A549 (cell line): ENCODE results near the gene MEGF6. TPM values are rescaled to one million over a fixed set of nuclear protein-coding genes. Genes with fewer than 3 reads are reported as not detected.

ENCODE experiments used
- ATAC-seq, 2 experiments: fragments of 200-7000 bp in 1 of 2; fragments of >200 bp in 1 of 2; cut with Nextera tagmentation in 1 of 2; cut with Tn5 transposase in 1 of 2; 3 replicates each; pipeline versions ENCODE4 v1.8.0 to v1.9.1; 2018 to 2020; ENCODE audit warnings: mild to moderate bottlenecking in 1 of 2, moderate library complexity in 1 of 2
- CTCF ChIA-PET: fragments of 300-600 bp; sonication (Branson Sonifier 250); formaldehyde crosslinking; extraction: SDS; loops from one replicate; lab custom pipeline; 2021; ENCODE audit warnings: antibody characterized with exemption, inconsistent platforms; lab: Yijun Ruan, JAX
- POLR2A ChIA-PET: fragments of 350-600 bp; formaldehyde crosslinking; extraction: SDS; loops from one replicate; lab custom pipeline; 2021; ENCODE audit warnings: antibody characterized with exemption, inconsistent platforms; lab: Yijun Ruan, JAX
- DNase-seq, 2 experiments: peaks; one replicate each; pipeline versions ENCODE4 v3.0.0 to v3.0.0-alpha.2; 2011 to 2016; ENCODE audit warnings: low read depth in 1 of 2, low spot score in 1 of 2
- FAIRE-seq: peaks from 2 replicates; lab custom pipeline; 2011; peaks lifted over from hg19 to GRCh38; lab: Jason Lieb, UNC
- H3K27ac ChIP-seq, 2 experiments: fragments of >200 bp; sonication (Bioruptor Twin); formaldehyde crosslinking; 3 replicates each; pipeline ENCODE4 v1.5.1; 2016 to 2017
- H3K4me1 ChIP-seq: fragments of >200 bp; sonication (Bioruptor Twin); formaldehyde crosslinking; 3 replicates; pipeline ENCODE4 v1.6.1; 2016
- H3K4me2 ChIP-seq: fragments of >200 bp; sonication (Bioruptor Twin); formaldehyde crosslinking; 3 replicates; pipeline ENCODE4 v1.6.1; 2016
- H3K4me3 ChIP-seq: fragments of >200 bp; sonication (Bioruptor Twin); formaldehyde crosslinking; 3 replicates; pipeline ENCODE4 v1.5.1; 2016
- H3K9me3 ChIP-seq: fragments of >200 bp; sonication (Bioruptor Twin); formaldehyde crosslinking; 3 replicates; pipeline ENCODE4 v1.6.1; 2016
- BCL3 ChIP-seq: fragments of >200 bp; sonication (Bioruptor Twin); formaldehyde crosslinking; IDR thresholded peaks from 3 replicates; pipeline ENCODE4 v1.6.1; 2016
- CBX2 ChIP-seq: fragments of 200-600 bp; sonication (generic); IDR thresholded peaks from 2 replicates; pipeline ENCODE4 v1.6.1; 2016; ENCODE audit warnings: low read depth, mild to moderate bottlenecking, borderline replicate concordance
- EHF ChIP-seq: fragments of 250-450 bp; sonication (Bioruptor Pico); IDR thresholded peaks from 2 replicates; pipeline ENCODE4 v1.5.0; 2020; ENCODE audit warnings: mild to moderate bottlenecking
- FOSB ChIP-seq: fragments of 250-450 bp; sonication (Bioruptor Pico); IDR thresholded peaks from 2 replicates; pipeline ENCODE4 v1.5.0; 2020; ENCODE audit warnings: mild to moderate bottlenecking, moderate library complexity
- FOSL2 ChIP-seq, 2 experiments: fragments of 450-650 bp in 1 of 2; fragments of >200 bp in 1 of 2; sonication (Bioruptor Twin) in 1 of 2; formaldehyde crosslinking; IDR thresholded peaks; 2 replicates each; pipeline versions ENCODE4 v1.5.0 to v1.6.1; 2016 to 2020; ENCODE audit warnings: mild to moderate bottlenecking in 1 of 2, moderate library complexity in 1 of 2
- HDAC2 ChIP-seq: fragments of 200-600 bp; sonication (generic); IDR thresholded peaks from 2 replicates; pipeline ENCODE4 v1.6.1; 2016
- JUN ChIP-seq, 2 experiments: fragments of >200 bp; sonication (Bioruptor Twin); formaldehyde crosslinking; IDR thresholded peaks; 2 replicates in 1 of 2; 3 replicates in 1 of 2; pipeline ENCODE4 v1.6.1; 2016 to 2017
- JUNB ChIP-seq: fragments of >200 bp; sonication (Bioruptor Twin); formaldehyde crosslinking; IDR thresholded peaks from 2 replicates; pipeline ENCODE4 v1.6.1; 2016
- KDM1A ChIP-seq: fragments of 200-600 bp; sonication (generic); IDR thresholded peaks from 2 replicates; pipeline ENCODE4 v1.6.1; 2016; ENCODE audit warnings: low read depth, mild to moderate bottlenecking
- KDM5A ChIP-seq: fragments of 200-600 bp; sonication (generic); IDR thresholded peaks from 2 replicates; pipeline ENCODE4 v1.6.1; 2016; ENCODE audit warnings: antibody characterized with exemption, mild to moderate bottlenecking
- MYC ChIP-seq: IDR thresholded peaks from 2 replicates; pipeline ENCODE4 v1.6.1; 2012; ENCODE audit warnings: mild to moderate bottlenecking, inconsistent platforms, low read length, improper control_type of control experiment, borderline replicate concordance
- NFE2L2 ChIP-seq: fragments of 150-350 bp; conservative IDR thresholded peaks from 2 replicates; pipeline ENCODE4 v1.6.1; 2014; ENCODE audit warnings: low read length
- NPAS2 ChIP-seq: fragments of 250-450 bp; sonication (Bioruptor Pico); IDR thresholded peaks from 2 replicates; pipeline ENCODE4 v1.8.0; 2022; ENCODE audit warnings: mild to moderate bottlenecking, moderate library complexity, borderline replicate concordance
- PHF8 ChIP-seq: fragments of 200-600 bp; sonication (generic); IDR thresholded peaks from 2 replicates; pipeline ENCODE4 v1.6.1; 2016; ENCODE audit warnings: low read depth, mild to moderate bottlenecking, antibody characterized with exemption, moderate library complexity, borderline replicate concordance
- RCOR1 ChIP-seq: fragments of 150-350 bp; IDR thresholded peaks from 2 replicates; pipeline ENCODE4 v1.6.1; 2014; ENCODE audit warnings: antibody characterized with exemption, low read length, low read depth
- TP53 ChIP-seq: fragments of 250-450 bp; sonication (Bioruptor Pico); IDR thresholded peaks from 2 replicates; pipeline ENCODE4 v1.5.0; 2021; ENCODE audit warnings: mild to moderate bottlenecking, moderate library complexity
- ZC3H11A ChIP-seq: fragments of 450-650 bp; IDR thresholded peaks from 2 replicates; pipeline ENCODE4 v1.6.1; 2014; ENCODE audit warnings: antibody characterized with exemption, mild to moderate bottlenecking
- WGBS: methylation state at CpG from one replicate; pipeline ENCODE4 v1.1.6; 2017; ENCODE audit errors: missing lambda C conversion rate; 5-methylcytosine and 5-hydroxymethylcytosine counted together
- polyA plus RNA-seq, 4 experiments: library from polyadenylated mRNA; depleted of rRNA in 3 of 4; stranded (reverse); fragments of >200 nt; fragmentation: RNase III in 1 of 4; extraction: RNeasy Plus Mini Kit Qiagen cat#74134 plus additional on column Dnase treatment in 1 of 4; gene quantifications; 2 replicates in 3 of 4; 3 replicates in 1 of 4; pipeline ENCODE4 v1.2.3, GENCODE V29; 2011 to 2017
- TF ChIP-seq, protein P1 (sequence below): IDR thresholded peaks from 2 replicates; pipeline ENCODE4 v1.6.1; 2012; ENCODE audit warnings: low read depth, borderline replicate concordance
- TF ChIP-seq, protein P2 (sequence below): fragments of 200-600 bp; sonication (generic); IDR thresholded peaks from 2 replicates; pipeline ENCODE4 v1.6.1; 2016; ENCODE audit warnings: antibody characterized with exemption, mild to moderate bottlenecking, moderate library complexity

Gene MEGF6
- polyA plus RNA-seq, 2 of the 4 experiments (the other 2 are of a cell fraction) = 0.66 to 13.7 TPM

DNA sequence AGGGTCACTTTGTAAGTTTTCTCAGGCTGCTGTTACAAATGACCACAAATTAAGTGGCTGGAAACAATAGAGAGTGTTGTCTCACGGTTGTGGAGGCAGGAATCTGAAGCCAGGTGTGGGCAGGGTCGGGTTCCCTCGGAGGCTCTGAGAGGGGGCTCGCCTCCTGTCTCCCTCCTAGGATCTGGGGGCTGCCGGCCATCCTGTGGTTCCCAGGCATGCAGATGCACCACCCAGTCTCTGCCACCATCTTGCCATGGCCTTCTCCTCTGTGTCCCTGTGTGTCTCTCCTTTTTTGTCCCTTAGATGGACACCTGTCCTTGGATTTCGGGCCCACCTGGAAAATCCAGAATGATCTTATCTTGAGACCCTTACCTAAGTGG, 45.8 kb upstream of the MEGF6 start:
- POLR2A ChIA-PET = no interaction called here
- no peak for ATAC-seq

GRCh38 chr1:3656450-3657095, 45.3 kb upstream of the MEGF6 start:
- H3K4me2 ChIP-seq = no peak overlapping the region
- WGBS = 74% methylated on average over 9 of the region's 13 CpGs
- no peak overlapping the region for H3K27ac ChIP-seq
- no peak for DNase-seq
- peaks cover 3% of the 10 kb centered on the region; the same call in 1 of the 3 replicates for H3K4me1 ChIP-seq
- no peak overlapping the region for H3K4me3 ChIP-seq
- TF ChIP-seq MYC (no peak), FOSL2 (IDR thresholded peaks at IDR 0.05) (no peak), FOSL2 (CRISPR knock-in tag; IDR thresholded peaks at IDR 0.05) (no peak), JUN (IDR thresholded peaks at IDR 0.05) (no peak), ZC3H11A (no peak), RCOR1 (no peak), TP53 (no peak), KDM5A (no peak), HDAC2 (no peak), BCL3 (no peak)
- TF ChIP-seq, protein P1, sequence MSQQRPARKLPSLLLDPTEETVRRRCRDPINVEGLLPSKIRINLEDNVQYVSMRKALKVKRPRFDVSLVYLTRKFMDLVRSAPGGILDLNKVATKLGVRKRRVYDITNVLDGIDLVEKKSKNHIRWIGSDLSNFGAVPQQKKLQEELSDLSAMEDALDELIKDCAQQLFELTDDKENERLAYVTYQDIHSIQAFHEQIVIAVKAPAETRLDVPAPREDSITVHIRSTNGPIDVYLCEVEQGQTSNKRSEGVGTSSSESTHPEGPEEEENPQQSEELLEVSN = no peak
- no peaks in the 10 kb centered on the region for H3K9me3 ChIP-seq
- no peak for ATAC-seq
- POLR2A ChIA-PET = no interaction called here
- FAIRE-seq = no peak
- CTCF ChIA-PET = interaction anchor here (1.0 kb wide), 1 partner anchor 39 kb away, joined by 3 read pairs; no protein-coding TSS in a partner anchor

More for the DNA sequence above, 45.8 kb upstream of the MEGF6 start:
- no peak for FAIRE-seq
- H3K27ac ChIP-seq = no peak overlapping the region
- no peak for DNase-seq
- H3K9me3 ChIP-seq = no peaks in the 10 kb centered on the region
- no peak overlapping the region for H3K4me3 ChIP-seq
- CTCF ChIA-PET = no interaction called here
- H3K4me2 ChIP-seq = no peak overlapping the region
- 38% methylated on average over 6 of the region's 6 CpGs for WGBS
- no peaks in the 10 kb centered on the region for H3K4me1 ChIP-seq
- no peak for TF ChIP-seq NPAS2
- no peak for TF ChIP-seq KDM1A
- TF ChIP-seq, protein P1 = no peak
- TF ChIP-seq PHF8 = no peak
- TF ChIP-seq NFE2L2 = no peak
- TF ChIP-seq CBX2 = no peak
- no peak for TF ChIP-seq JUNB
- no peak for TF ChIP-seq EHF
- TF ChIP-seq JUN (IDR thresholded peaks at IDR 0.05) = no peak
- TF ChIP-seq, protein P2, sequence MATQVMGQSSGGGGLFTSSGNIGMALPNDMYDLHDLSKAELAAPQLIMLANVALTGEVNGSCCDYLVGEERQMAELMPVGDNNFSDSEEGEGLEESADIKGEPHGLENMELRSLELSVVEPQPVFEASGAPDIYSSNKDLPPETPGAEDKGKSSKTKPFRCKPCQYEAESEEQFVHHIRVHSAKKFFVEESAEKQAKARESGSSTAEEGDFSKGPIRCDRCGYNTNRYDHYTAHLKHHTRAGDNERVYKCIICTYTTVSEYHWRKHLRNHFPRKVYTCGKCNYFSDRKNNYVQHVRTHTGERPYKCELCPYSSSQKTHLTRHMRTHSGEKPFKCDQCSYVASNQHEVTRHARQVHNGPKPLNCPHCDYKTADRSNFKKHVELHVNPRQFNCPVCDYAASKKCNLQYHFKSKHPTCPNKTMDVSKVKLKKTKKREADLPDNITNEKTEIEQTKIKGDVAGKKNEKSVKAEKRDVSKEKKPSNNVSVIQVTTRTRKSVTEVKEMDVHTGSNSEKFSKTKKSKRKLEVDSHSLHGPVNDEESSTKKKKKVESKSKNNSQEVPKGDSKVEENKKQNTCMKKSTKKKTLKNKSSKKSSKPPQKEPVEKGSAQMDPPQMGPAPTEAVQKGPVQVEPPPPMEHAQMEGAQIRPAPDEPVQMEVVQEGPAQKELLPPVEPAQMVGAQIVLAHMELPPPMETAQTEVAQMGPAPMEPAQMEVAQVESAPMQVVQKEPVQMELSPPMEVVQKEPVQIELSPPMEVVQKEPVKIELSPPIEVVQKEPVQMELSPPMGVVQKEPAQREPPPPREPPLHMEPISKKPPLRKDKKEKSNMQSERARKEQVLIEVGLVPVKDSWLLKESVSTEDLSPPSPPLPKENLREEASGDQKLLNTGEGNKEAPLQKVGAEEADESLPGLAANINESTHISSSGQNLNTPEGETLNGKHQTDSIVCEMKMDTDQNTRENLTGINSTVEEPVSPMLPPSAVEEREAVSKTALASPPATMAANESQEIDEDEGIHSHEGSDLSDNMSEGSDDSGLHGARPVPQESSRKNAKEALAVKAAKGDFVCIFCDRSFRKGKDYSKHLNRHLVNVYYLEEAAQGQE = no peak
- no peak for TF ChIP-seq FOSB (CRISPR knock-in tag)
